Heart right ventricle (tissue), 16 donors: ENCODE data around the gene MAD1L1. TPM values are rescaled to one million over a fixed set of nuclear protein-coding genes. Genes with fewer than 3 reads are reported as not detected.
A peak's percentile ranks its signal among the peaks of the same experiment; 100 is the strongest.

ENCODE experiments used
- ATAC-seq, 8 donors: fragments of 200-7000 bp; cut with Tn5 transposase; one replicate each; pipeline ENCODE4 v1.9.1; 2020; ENCODE audit warnings: mild to moderate bottlenecking in 8 of 8, moderate library complexity in 8 of 8, moderate number of reproducible peaks in 1 of 8
- DNase-seq, 2 donors: peaks; one replicate each; pipeline ENCODE4 v3.0.0-alpha.2; 2020
- H3K27ac ChIP-seq, 10 donors: fragments of 200-600 bp; sonication (generic) in 2 of 10; one replicate each; pipeline versions ENCODE4 v1.5.0 to v1.8.0; 2020 to 2022; ENCODE audit warnings: mild to moderate bottlenecking in 3 of 10
- H3K27me3 ChIP-seq, 7 donors: fragments of 200-600 bp; one replicate each; pipeline ENCODE4 v1.8.0; 2021 to 2022; ENCODE audit warnings: mild to moderate bottlenecking in 2 of 7
- H3K36me3 ChIP-seq, 9 donors: fragments of 200-600 bp; sonication (generic) in 1 of 9; one replicate each; pipeline versions ENCODE4 v1.5.0 to v1.8.0; 2020 to 2022; ENCODE audit warnings: mild to moderate bottlenecking in 2 of 9
- H3K4me1 ChIP-seq, 9 donors: fragments of 200-600 bp; sonication (generic) in 1 of 9; one replicate each; pipeline versions ENCODE4 v1.5.0 to v1.8.0; 2020 to 2022; ENCODE audit warnings: mild to moderate bottlenecking in 4 of 9
- H3K4me3 ChIP-seq, 10 donors: fragments of 200-600 bp; sonication (generic) in 2 of 10; one replicate each; pipeline versions ENCODE4 v1.5.0 to v1.8.0; 2020 to 2022; ENCODE audit warnings: mild to moderate bottlenecking in 7 of 10, moderate library complexity in 2 of 10
- H3K9me3 ChIP-seq, 11 donors: fragments of 200-600 bp in 10 of 11; sonication (generic) in 2 of 11; one replicate each; pipeline versions ENCODE4 v1.5.0 to v1.8.0; 2013 to 2022; ENCODE audit warnings: mild to moderate bottlenecking in 2 of 11, control low read depth in 1 of 11, moderate library complexity in 1 of 11
- WGBS, 2 donors: extraction: QIAGEN DNeasy Blood & Tissue Kit; methylation state at CpG; one replicate each; pipeline ENCODE4 v1.1.7; 2013; ENCODE audit warnings: inconsistent platforms in 1 of 2; 5-methylcytosine and 5-hydroxymethylcytosine counted together
- intact Hi-C, 10 donors: fragments of 100-400 bp; cut with DNase I; formaldehyde crosslinking; loops; one replicate each; pipeline versions ENCODE4 v1.11.1 to v1.14.2; 2022
- polyA plus RNA-seq, 2 donors: library from polyadenylated mRNA; stranded (reverse); fragments of 200-250 nt; gene quantifications; one replicate each; pipeline ENCODE4 v1.2.3, GENCODE V29; 2013
- total RNA-seq, 10 donors: library from RNA; stranded (reverse); fragmentation: NEBNext Ultra II Directional in 3 of 10; extraction: Animal tissue kit (Norgen Biotek cat#: 25700) in 3 of 10; gene quantifications; one replicate each; pipeline versions ENCODE4 v1.2.1 to v1.2.4, GENCODE V29; 2021 to 2023
- TF ChIP-seq, protein P1 (sequence below), 9 donors: fragments of 200-600 bp; sonication (generic) in 2 of 9; IDR thresholded peaks; one replicate each; pipeline versions ENCODE4 v1.5.0 to v1.8.0; 2021 to 2022; ENCODE audit warnings: antibody characterized with exemption in 9 of 9, mild to moderate bottlenecking in 5 of 9, moderate library complexity in 1 of 9
- donor health status: Arrhythmogenic right ventricular cardiomyopathy.
- donor health status: ischemic (EF 13 %, LVEDD 7.1; RV severe dilation, severe dysfunction).
- donor health status: healthy with polysubstance abuse.
- donor health status: DM: no; HTN: yes; CAD: no.
- donor health status: DM: no; HTN: no; CAD: no.
- donor health status: ischemic (EF 25% LVEDD 6.9; RV normal size, moderate dysfunction).
- donor health status: ischemic (EF 25% LVEDD 5.7; RV mildly dilated, moderate dysfunction).
- donor health status: healthy.
- donor health status: DM: yes; HTN: yes; CAD: no.
- donor health status: Ischemic cardiomyopathy.
- donor health status: ischemic (EF 35%, LVEDD 5.7; RV mildly dilated, moderate dysfunction).
- donor health status: nonischemic (EF 11% LVEDD 7.7; RV severe dilation, severe dysfunction).
- donor health status: DM: yes; HTN: yes; CAD: no.
- donor health status: PGD.
- donor health status: ischemic (EF 29% LVEDD 5.4; RV normal size, mild dysfunction).
- donor health status: nonischemic (EF 23%, LVEDD 6.1; RV moderate dilation, normal function).

Gene MAD1L1
- total and polyA plus RNA-seq, 12 donors: 13.8 to 46.8 (median 20.2) TPM

GRCh38 chr7:2169923-2170575, 62.7 kb downstream of the MAD1L1 start:
- Histone ChIP-seq H3K4me3 (no peak overlapping the region), H3K27ac (no peak overlapping the region), H3K27me3 (no peaks in the 10 kb centered on the region), H3K4me1 (peaks cover 4 to 46% (median 25%) of the 10 kb centered on the region in 9 donors), H3K9me3 (no peaks in the 10 kb centered on the region), H3K36me3 (peaks cover 0 to 15% (median 0%) of the 10 kb centered on the region in 9 donors)
- TF ChIP-seq, protein P1, sequence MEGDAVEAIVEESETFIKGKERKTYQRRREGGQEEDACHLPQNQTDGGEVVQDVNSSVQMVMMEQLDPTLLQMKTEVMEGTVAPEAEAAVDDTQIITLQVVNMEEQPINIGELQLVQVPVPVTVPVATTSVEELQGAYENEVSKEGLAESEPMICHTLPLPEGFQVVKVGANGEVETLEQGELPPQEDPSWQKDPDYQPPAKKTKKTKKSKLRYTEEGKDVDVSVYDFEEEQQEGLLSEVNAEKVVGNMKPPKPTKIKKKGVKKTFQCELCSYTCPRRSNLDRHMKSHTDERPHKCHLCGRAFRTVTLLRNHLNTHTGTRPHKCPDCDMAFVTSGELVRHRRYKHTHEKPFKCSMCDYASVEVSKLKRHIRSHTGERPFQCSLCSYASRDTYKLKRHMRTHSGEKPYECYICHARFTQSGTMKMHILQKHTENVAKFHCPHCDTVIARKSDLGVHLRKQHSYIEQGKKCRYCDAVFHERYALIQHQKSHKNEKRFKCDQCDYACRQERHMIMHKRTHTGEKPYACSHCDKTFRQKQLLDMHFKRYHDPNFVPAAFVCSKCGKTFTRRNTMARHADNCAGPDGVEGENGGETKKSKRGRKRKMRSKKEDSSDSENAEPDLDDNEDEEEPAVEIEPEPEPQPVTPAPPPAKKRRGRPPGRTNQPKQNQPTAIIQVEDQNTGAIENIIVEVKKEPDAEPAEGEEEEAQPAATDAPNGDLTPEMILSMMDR (IDR thresholded peaks at IDR 0.05): no peak
- WGBS, 2 donors: 94 to 95% methylated on average over 17 of the region's 17 CpGs
- ATAC-seq (no peak), DNase-seq (no peak)
- intact Hi-C loops: no loop called here

GRCh38 chr7:2168615-2169311, 64.0 kb downstream of the MAD1L1 start:
- TF ChIP-seq, protein P1 (IDR thresholded peaks at IDR 0.05): no peak
- WGBS, 2 donors: 96 to 97% methylated on average over 37 of the region's 37 CpGs
- no peak overlapping the region for H3K4me3 ChIP-seq
- H3K27me3 ChIP-seq: no peaks in the 10 kb centered on the region
- intact Hi-C loops: no loop called here
- DNase-seq: no peak
- H3K9me3 ChIP-seq: no peaks in the 10 kb centered on the region
- peaks cover 0 to 15% (median 0%) of the 10 kb centered on the region in 9 donors for H3K36me3 ChIP-seq
- ATAC-seq: no peak
- no peak overlapping the region for H3K27ac ChIP-seq
- peaks cover 0 to 41% (median 20%) of the 10 kb centered on the region in 9 donors for H3K4me1 ChIP-seq

- peak overlapping the region in 1 of 10 donors; percentile 31 for H3K27ac ChIP-seq
- no peaks in the 10 kb centered on the region for H3K27me3 ChIP-seq
- peaks cover 0 to 34% (median 11%) of the 10 kb centered on the region in 9 donors for H3K4me1 ChIP-seq
- H3K36me3 ChIP-seq: peaks cover 0 to 15% (median 0%) of the 10 kb centered on the region in 9 donors
- DNase-seq (no peak), ATAC-seq (peak in 5 of 8 donors; percentile 40 to 73 (median 56))
- TF ChIP-seq, protein P1 (IDR thresholded peaks at IDR 0.05): no peak
- 84 to 89% methylated on average over 25 of the region's 25 CpGs for WGBS, 2 donors
- intact Hi-C loops: no loop called here
- H3K9me3 ChIP-seq: no peaks in the 10 kb centered on the region
- H3K4me3 ChIP-seq: no peak overlapping the region
These were observed 66.0 kb downstream of the MAD1L1 start for GRCh38 chr7:2166625-2167280.
